ENCODE data around the gene NWD2. TPM values are rescaled to one million over a fixed set of nuclear protein-coding genes. Genes with fewer than 3 reads are reported as not detected.

The NWD2 gene
- total RNA-seq, 1 experiment from 2014 or later, result not detected

- H3K4me1 ChIP-seq (ENCODE audit: control insufficient read depth in 1 of 2, insufficient read depth in 2 of 2, low read length in 2 of 2), result no peaks in the 10 kb centered on the region
- intact Hi-C loops (cut with micrococcal nuclease), result no loop called here
- H3K36me3 ChIP-seq (ENCODE audit: control insufficient read depth in 1 of 2, insufficient read depth in 2 of 2, low read length in 2 of 2), result no peaks in the 10 kb centered on the region
- H3K27me3 ChIP-seq (ENCODE audit: insufficient read depth, low read length), result no peaks in the 10 kb centered on the region
- H3K79me2 ChIP-seq (ENCODE audit: insufficient read depth, low read length), result no peaks in the 10 kb centered on the region
- H3K27ac ChIP-seq (ENCODE audit: low read depth, low read length), result no peak overlapping the region
- no peak for DNase-seq (ENCODE audit: low read depth, low spot score)
- no TSS peak for BruUV-seq (replicated peaks)
- no peaks in the 10 kb centered on the region for H4K20me1 ChIP-seq (ENCODE audit: insufficient read depth)
- H3K9ac ChIP-seq (ENCODE audit: low read length), result no peak overlapping the region
- ATAC-seq, result no peak
- no peak overlapping the region for H2AFZ ChIP-seq (ENCODE audit: low read depth, low read length, poor library complexity, severe bottlenecking)
- TF ChIP-seq SP1 (IDR thresholded peaks at IDR 0.05; ENCODE audit: low read depth) (no peak), RAD21 (IDR thresholded peaks at IDR 0.05; ENCODE audit: low read depth) (no peak)
- no peaks in the 10 kb centered on the region for H3K9me2 ChIP-seq (ENCODE audit: insufficient read depth)
- ChIA-PET POLR2A (no interaction called here), RAD21 (ENCODE audit: low non-redundant PET in 1 of 2, low total read pairs in 2 of 2, uncharacterized antibody in 2 of 2, unreplicated experiment in 2 of 2) (no interaction called here), CTCF (no interaction called here)
- H3K9me3 ChIP-seq (ENCODE audit: control insufficient read depth in 1 of 2, insufficient read depth in 1 of 2, low read depth in 1 of 2, low read length in 2 of 2), result no peaks in the 10 kb centered on the region
- no peak overlapping the region for H3K4me2 ChIP-seq (ENCODE audit: low read length)
- no peak overlapping the region for H3K4me3 ChIP-seq (replicated peaks in 1 of 2; ENCODE audit: low read depth in 1 of 2, low read length in 2 of 2)
These were observed 186.3 kb downstream of the NWD2 start for GRCh38 chr4:37430718-37431416.

DNA sequence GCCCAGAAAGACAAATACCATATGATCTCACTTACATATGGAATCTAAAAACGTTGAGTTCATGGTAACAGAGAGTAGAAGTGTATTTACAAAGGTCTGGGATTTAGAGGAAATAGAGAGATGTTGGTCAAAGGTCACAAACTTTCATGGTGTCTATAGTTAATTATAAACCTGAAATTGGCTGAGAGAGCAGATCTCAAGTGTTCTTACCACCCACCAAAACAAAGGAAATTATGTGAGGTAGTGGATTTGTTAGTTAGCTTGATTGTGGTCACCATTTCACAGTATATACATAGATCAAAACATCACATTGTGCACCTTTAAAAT, 186.8 kb downstream of the NWD2 start:
- Histone ChIP-seq H3K36me3 (ENCODE audit: control insufficient read depth in 1 of 2, insufficient read depth in 2 of 2, low read length in 2 of 2) (no peaks in the 10 kb centered on the region), H4K20me1 (ENCODE audit: insufficient read depth) (no peaks in the 10 kb centered on the region), H3K79me2 (ENCODE audit: insufficient read depth, low read length) (no peaks in the 10 kb centered on the region), H3K4me3 (replicated peaks in 1 of 2; ENCODE audit: low read depth in 1 of 2, low read length in 2 of 2) (no peak overlapping the region), H3K9me2 (ENCODE audit: insufficient read depth) (no peaks in the 10 kb centered on the region), H3K4me2 (ENCODE audit: low read length) (no peak overlapping the region), H3K27me3 (ENCODE audit: insufficient read depth, low read length) (no peaks in the 10 kb centered on the region), H3K9me3 (ENCODE audit: control insufficient read depth in 1 of 2, insufficient read depth in 1 of 2, low read depth in 1 of 2, low read length in 2 of 2) (no peaks in the 10 kb centered on the region), H3K9ac (ENCODE audit: low read length) (no peak overlapping the region), H3K27ac (ENCODE audit: low read depth, low read length) (no peak overlapping the region), H2AFZ (ENCODE audit: low read depth, low read length, poor library complexity, severe bottlenecking) (no peak overlapping the region), H3K4me1 (ENCODE audit: control insufficient read depth in 1 of 2, insufficient read depth in 2 of 2, low read length in 2 of 2) (no peaks in the 10 kb centered on the region)
- intact Hi-C loops (cut with micrococcal nuclease), result no loop called here
- ChIA-PET POLR2A (no interaction called here), RAD21 (ENCODE audit: low non-redundant PET in 1 of 2, low total read pairs in 2 of 2, uncharacterized antibody in 2 of 2, unreplicated experiment in 2 of 2) (no interaction called here), CTCF (no interaction called here)
- TF ChIP-seq EZH2 (IDR thresholded peaks at IDR 0.05), result no peak
- TF ChIP-seq, protein P1, sequence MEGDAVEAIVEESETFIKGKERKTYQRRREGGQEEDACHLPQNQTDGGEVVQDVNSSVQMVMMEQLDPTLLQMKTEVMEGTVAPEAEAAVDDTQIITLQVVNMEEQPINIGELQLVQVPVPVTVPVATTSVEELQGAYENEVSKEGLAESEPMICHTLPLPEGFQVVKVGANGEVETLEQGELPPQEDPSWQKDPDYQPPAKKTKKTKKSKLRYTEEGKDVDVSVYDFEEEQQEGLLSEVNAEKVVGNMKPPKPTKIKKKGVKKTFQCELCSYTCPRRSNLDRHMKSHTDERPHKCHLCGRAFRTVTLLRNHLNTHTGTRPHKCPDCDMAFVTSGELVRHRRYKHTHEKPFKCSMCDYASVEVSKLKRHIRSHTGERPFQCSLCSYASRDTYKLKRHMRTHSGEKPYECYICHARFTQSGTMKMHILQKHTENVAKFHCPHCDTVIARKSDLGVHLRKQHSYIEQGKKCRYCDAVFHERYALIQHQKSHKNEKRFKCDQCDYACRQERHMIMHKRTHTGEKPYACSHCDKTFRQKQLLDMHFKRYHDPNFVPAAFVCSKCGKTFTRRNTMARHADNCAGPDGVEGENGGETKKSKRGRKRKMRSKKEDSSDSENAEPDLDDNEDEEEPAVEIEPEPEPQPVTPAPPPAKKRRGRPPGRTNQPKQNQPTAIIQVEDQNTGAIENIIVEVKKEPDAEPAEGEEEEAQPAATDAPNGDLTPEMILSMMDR (IDR thresholded peaks at IDR 0.05 in 2 of 3, conservative IDR thresholded peaks at IDR 0.05 in 1 of 3; ENCODE audit: borderline replicate concordance in 1 of 3, insufficient read depth in 1 of 3, low read depth in 2 of 3, low read length in 2 of 3), result no peak
- TF ChIP-seq ZNF274 (IDR thresholded peaks at IDR 0.05; ENCODE audit: low read depth, low read length), result no peak
- TF ChIP-seq CEBPB (IDR thresholded peaks at IDR 0.05; ENCODE audit: low read depth), result no peak
- no peak for TF ChIP-seq YY1 (IDR thresholded peaks at IDR 0.05; ENCODE audit: extremely low read depth, insufficient replicate concordance, low read depth, low read length)
- no peak for TF ChIP-seq JUND (IDR thresholded peaks at IDR 0.05)
- TF ChIP-seq RAD21 (IDR thresholded peaks at IDR 0.05; ENCODE audit: low read depth), result no peak
- TF ChIP-seq ELF1 (IDR thresholded peaks at IDR 0.05; ENCODE audit: borderline replicate concordance, low read depth), result no peak
- no peak for TF ChIP-seq FOSL1 (IDR thresholded peaks at IDR 0.05; ENCODE audit: low read depth)
- TF ChIP-seq EGR1 (IDR thresholded peaks at IDR 0.05; ENCODE audit: low read depth), result no peak
- no peak for TF ChIP-seq TCF7L2 (IDR thresholded peaks at IDR 0.05; ENCODE audit: borderline replicate concordance, extremely low read depth, insufficient read depth, insufficient read length)
- TF ChIP-seq, protein P2, sequence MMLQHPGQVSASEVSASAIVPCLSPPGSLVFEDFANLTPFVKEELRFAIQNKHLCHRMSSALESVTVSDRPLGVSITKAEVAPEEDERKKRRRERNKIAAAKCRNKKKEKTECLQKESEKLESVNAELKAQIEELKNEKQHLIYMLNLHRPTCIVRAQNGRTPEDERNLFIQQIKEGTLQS (IDR thresholded peaks at IDR 0.05), result no peak
- TF ChIP-seq SP1 (IDR thresholded peaks at IDR 0.05; ENCODE audit: low read depth), result no peak
- no peak for TF ChIP-seq SRF (IDR thresholded peaks at IDR 0.05; ENCODE audit: low read depth)
- TF ChIP-seq SIN3A (IDR thresholded peaks at IDR 0.05; ENCODE audit: low read depth), result no peak
- DNase-seq (ENCODE audit: low read depth, low spot score) (no peak), ATAC-seq (no peak)
- BruUV-seq (replicated peaks), result no TSS peak

Measured in HCT116 (cell line).